GM19099 (cell line): ENCODE results near the gene CACNA2D3.

ENCODE experiments used
- POLR2A ChIP-seq: IDR thresholded peaks from 3 replicates; pipeline ENCODE4 v1.6.1; 2011; ENCODE audit warnings: low read depth; ENCODE audit not compliant: insufficient read length; ENCODE audit errors: extremely low read depth

Gene CACNA2D3

DNA sequence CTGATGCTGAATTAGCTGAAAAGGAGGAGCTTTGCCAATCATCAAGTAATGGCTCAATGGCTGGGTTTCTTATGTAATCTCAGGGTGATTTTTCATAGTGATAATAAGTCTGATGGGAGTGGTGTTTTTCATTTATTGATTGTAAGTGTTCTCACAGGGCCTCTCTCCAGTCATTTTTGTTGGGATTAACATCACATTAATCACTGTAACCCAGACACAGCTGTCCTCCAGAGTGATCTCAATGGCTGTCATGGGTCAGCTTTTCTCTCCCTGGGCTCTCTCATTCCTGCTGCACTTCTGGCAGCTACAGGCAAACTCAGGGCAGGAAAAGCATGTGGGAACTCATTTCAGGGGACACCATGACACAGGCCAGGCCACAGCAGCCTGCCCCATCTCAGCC is 642.6 kb downstream of the CACNA2D3 start:
- TF ChIP-seq POLR2A, result no peak

DNA sequence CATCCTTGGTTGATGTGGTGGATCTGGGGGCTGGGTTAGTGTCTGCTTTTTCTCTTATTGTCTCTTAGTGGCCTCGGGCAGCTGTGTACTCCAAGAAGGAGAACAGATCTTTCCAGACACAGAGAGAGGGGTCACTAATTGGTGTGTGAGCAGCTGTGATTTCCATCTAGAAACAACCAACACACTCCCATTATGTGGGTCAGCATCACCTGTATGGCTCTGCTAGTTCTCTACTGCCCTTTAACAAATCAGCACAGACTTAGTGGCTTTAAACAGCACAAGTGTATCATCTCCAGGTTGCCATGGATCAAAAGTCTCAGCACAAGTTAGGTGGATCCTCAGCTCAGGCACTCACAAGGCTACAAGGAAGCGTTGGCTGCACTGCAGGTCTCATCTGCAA is 648.7 kb downstream of the CACNA2D3 start:
- no peak for TF ChIP-seq POLR2A

DNA sequence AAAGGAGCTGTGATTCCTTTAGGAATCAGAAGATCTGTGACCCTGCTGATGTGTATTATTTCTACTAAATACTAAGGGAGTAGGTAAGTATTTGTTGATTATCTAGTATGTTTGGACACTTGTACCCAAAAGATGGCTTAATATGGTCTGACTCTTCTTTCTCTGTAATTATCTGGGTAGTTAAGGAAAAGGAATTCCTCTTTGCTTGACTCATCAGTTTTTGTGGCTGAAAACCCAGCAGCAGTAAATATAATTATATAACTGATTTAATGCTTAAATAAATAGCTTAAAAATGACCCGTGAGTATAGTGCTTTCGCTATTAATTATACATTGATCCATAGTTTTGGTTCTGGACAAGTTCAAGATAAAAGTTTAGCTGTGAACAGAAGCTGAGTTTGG is 649.7 kb downstream of the CACNA2D3 start:
- TF ChIP-seq POLR2A, result no peak

DNA sequence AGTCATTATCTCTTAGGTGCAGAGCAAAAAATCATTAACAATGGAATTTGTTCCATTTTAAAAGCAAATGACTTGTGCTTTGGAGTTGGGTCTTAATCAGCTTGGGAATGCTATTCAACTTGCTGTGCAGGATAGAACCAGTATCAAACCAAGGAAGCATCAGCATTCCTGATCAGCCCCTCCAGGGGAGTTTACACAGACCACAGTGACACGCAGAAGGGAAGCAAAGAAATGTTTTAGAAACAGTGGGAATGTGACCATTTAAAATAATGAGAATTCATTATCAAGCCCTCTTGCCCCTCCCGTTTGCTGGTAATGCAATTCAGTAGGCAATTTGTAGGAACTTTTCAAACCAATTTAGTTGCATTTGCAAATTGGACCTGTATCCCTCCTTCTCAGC is 650.4 kb downstream of the CACNA2D3 start:
- TF ChIP-seq POLR2A, result no peak

DNA sequence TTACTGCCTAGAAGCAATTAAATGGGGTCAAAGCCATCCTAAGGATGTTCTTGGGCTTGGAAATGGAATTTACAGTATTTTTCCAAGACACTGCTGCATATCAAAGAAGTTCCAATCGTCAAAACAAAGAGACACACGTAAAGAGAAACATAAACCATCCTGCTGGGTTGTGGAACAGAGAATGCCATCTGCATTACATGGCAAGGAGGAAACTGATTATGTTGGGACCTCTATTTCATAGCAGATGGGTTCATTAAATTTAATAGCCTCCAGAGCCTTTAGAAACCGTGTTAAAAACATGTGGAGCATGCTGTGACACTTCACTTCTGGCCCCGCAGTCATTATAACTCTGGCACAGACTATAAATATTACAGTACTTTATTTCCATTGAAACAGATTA is 650.9 kb downstream of the CACNA2D3 start:
- no peak for TF ChIP-seq POLR2A

DNA sequence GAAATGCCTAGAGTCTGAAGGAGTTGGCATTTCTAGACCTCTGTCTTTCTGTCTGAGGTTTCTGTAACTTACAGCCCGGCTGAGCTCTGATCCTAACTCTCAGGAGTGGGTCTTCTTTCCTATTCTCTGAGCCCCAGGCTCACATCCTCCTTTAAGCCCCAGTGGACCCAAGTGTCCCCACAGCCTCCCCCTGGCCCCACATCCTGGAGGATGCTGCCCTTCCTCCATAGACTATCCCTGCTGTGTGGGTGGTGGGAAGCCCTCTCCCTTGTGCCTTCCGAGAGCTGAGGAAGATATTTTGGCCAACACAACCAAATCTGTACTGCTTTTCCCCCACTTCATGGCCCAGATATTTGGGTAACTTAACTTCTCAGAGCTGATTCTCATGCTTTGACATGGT is 654.2 kb downstream of the CACNA2D3 start:
- no peak for TF ChIP-seq POLR2A

DNA sequence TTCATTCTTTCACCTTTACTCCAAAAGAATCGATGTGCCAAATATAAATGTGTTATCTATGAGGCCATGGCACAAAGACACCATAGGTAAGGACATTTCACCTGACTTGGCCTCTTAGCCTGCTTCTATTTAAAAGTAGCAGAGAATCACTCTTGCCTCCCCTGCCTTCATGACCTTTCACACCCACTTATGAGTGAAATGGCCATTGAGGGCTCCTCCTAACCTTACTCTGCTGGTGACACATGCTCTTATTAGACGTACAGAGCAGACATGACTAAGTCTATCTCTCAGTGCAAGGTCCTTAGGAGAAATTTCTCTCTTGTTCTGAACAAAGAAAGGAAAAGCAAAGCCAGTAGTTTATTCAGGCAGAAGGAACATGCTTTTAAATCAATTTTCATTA is 654.8 kb downstream of the CACNA2D3 start:
- no peak for TF ChIP-seq POLR2A

DNA sequence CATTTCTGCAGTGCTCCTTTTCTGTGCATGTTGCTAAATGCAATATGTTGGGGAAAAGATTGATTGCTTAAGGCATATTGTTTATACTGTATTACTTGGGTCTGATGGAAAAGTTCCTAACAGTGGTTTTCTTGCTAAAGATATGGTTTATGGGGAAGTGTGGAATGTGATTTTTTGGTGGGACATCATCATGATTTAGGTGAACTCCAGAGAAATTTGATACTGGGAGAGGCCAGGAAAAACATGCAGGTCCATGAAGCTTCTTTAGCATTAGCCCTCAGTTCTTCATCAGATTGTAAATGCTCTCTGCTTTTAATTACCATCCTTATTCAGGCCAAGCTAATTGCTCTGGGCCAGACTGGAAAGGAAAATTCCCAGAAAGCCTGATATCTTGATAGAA is 658.0 kb downstream of the CACNA2D3 start:
- TF ChIP-seq POLR2A, result no peak

DNA sequence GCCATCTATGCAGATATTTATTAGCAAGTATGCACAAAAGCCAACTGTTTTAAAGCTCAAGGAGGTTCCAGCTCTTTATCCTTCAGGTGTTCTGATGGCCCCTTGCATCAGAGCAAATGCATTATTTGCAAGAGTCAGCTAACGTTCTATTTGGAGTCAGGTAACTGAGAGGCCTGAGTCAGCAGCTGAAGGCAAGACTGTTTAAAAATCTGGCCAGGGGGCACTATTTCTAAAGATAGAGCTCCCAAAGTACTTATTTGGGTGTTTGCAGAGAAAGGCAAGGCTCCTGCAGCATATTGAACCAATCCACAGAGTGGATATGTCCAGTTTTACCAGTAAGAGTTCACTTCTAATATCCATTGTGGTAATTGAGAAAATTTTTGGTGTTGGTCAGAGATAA is 659.4 kb downstream of the CACNA2D3 start:
- TF ChIP-seq POLR2A, result no peak

DNA sequence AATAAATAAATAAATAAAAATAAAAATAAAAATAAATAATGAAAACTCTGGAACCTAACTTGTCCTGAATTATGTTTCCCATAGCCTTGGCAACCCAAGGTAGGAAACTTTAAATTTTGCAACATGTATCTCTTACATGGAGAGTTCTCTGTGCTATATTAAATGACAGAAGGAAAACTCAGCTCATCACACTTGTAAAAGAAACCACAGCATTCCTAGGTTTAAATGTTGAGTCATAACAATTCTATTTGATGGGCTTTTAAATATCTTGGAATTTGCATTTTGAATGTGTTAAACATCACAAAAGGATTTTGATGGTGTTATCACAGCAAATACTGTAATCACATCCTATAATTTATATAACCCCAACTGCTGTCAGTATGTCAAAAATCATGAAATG is 661.3 kb downstream of the CACNA2D3 start:
- no peak for TF ChIP-seq POLR2A

DNA sequence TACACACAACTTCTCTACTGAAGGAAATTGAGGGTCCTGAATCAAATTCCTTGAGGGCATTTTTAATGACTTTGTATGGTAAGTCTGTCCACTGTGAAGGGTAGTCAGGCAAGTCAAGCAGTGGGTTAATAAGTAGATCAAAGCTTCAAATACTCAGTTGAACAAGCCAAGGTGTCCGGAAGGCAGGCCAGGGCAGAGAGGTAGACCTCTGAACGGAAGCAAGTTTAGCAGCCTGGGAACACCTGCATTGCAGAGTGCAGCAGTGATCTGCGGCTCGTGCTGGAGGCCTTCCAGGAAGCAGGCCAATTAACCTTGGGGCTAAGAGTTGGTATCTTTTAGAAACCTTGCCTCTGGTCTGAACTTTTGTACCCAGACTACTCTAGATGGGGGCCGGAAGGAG is 661.7 kb downstream of the CACNA2D3 start:
- no peak for TF ChIP-seq POLR2A

DNA sequence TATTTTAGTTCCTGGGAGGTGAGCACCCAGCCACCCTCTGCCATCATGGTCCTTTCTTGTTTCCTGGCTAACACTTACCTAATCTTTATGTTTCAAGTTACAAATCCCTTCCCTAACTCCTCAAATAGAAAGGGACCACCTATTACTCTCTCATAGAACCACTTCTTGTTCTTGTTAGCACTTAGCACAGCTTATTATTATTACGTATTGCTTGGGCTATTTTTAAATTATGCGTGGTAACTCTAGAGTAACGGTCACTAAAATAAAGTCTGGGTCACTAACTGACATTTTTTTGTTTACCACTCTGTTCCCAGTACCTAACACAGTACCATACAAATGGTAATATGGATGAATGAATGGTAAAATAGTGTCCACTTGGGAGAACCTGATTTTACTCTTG is 663.6 kb downstream of the CACNA2D3 start:
- no peak for TF ChIP-seq POLR2A

DNA sequence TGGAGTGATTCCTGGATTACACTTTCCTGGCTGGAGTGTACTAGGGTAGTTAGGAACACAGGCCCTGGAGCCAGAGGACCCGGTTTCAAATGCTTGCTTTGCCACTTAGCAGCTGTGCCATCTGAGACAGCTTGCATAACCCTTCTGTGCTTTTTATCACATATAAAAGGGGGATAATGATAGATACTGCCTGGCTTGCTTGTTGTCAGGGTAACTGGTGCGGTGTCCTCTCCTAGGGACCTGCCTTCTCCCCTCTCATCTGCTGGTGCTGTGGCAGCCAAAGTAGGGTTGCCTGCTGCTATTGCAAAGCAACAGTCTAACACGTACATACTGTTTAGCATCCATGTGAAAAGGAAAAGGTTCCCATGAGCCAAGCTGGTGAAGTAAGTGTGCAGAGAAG is 667.7 kb downstream of the CACNA2D3 start:
- no peak for TF ChIP-seq POLR2A

DNA sequence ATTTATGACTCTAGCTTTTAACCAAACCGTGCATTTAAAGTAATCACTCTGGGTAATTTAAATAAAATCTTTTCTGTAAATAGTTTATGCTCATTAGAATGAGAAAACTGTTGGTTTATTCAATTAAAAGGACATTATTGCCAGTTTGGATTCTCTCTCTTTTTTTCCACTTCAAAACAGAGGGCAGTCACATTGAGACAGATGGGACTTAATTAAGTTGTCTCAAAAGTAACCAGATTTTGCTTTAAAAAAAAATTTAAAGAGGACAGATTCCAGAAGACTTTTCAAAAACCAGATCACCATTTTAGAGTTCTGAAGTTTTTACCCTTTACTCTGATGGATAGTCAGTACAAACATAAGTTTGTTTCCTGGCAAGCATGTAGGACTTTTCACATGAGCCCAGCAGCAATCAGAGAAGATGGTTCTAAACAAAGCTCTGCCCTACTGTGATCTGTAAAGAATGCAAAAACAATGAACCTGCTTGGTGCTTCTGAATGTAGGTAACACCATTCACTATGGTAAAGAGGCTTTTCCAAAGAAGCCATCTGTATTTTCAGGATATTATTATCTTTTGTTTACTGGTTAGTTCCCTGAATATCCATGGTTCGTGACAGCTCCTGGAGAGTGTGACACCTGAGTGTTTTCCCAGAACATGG is 669.3 kb downstream of the CACNA2D3 start:
- no peak for TF ChIP-seq POLR2A

DNA sequence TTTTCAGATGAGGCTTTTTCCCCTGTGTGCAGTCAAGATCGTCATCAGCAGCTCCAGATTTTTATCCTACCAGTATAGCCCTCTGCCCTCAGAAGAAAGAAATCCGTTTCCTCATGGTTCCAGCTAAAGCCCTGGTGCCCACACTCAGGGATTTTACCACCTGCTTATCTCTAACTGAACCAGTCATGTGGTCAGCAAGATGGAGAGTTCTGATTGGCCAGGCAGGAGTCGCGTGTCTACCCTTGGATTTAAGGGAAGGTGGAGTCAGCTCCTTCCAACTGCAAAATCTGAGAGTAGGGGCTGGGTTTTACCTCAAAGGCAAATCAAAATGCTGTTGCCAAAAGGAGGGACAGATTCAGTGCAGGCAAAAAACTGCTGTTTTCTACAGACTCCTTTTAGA is 670.2 kb downstream of the CACNA2D3 start:
- no peak for TF ChIP-seq POLR2A

DNA sequence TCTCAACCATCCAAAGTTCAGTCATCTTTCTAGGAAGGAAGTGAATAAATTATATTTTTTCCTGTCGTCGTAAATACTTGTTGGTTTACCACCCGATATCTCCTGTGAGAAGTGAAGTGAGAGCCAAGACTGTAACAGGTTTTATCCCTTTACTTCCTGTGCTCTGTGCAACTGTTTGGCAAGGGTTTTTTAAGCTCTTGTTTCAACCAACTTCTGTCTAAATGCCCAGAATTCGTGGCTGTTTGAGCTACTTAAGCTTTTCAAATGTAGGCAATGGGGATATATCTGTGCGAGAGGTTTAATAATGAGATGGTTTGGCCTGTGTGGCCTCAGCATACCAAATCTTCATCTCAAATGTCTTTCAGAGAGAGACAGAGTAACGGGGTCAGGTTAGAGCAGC is 670.8 kb downstream of the CACNA2D3 start:
- no peak for TF ChIP-seq POLR2A

DNA sequence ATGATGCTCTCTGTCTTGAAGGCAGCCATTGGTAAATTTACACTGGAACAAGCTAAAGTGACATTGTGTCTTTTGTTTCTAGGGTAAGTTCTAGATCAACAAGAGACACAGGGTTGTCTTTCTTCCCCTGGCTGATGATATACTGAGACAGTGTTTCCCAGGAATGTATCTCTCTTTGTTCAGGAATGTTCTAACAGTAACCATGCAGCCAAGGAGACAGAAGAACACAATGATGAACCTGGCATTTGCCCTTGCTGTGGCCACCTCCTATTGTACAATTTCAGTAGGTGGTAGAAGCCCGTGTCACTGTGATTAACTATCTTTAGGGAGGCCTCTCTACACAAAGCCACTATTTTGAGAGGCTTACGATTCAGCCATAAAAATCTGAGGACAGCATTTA is 674.8 kb downstream of the CACNA2D3 start:
- no peak for TF ChIP-seq POLR2A
